Mononuclear cell (primary cell): ENCODE data around the gene MTRF1. TPM values are rescaled to one million over a fixed set of nuclear protein-coding genes. Genes with fewer than 3 reads are reported as not detected.
"Not testable (repeated sequence)": the region's sequence is repeated elsewhere in the genome, so short reads cannot be mapped to it uniquely, and the experiment has no call there.

Experiments
- H3K27me3 ChIP-seq: 2 replicates; pipeline ENCODE4 v1.6.0; 2011; ENCODE audit warnings: low read length, control low read depth; ENCODE audit not compliant: insufficient read depth
- H3K4me1 ChIP-seq: 2 replicates; pipeline ENCODE4 v1.5.1; 2011; ENCODE audit warnings: mild to moderate bottlenecking, low read length, control low read depth; ENCODE audit not compliant: insufficient read depth
- H3K4me3 ChIP-seq: 2 replicates; pipeline ENCODE4 v1.5.1; 2011; ENCODE audit warnings: mild to moderate bottlenecking, low read length, moderate library complexity
- H3K9me3 ChIP-seq: 2 replicates; pipeline ENCODE4 v1.5.1; 2011; ENCODE audit warnings: low read depth, mild to moderate bottlenecking, control low read depth, low read length
- total RNA-seq: library from RNA; depleted of rRNA; stranded (reverse); fragments of >200 nt; gene quantifications from one replicate; pipeline ENCODE4 v1.2.3, GENCODE V29; 2012

Gene MTRF1
- total RNA-seq, 1 donor = 33.4 TPM

GRCh38 chr13:41294914-41295313 lies 31.5 kb upstream of the MTRF1 start:
- no peaks in the 10 kb centered on the region for H3K9me3 ChIP-seq
- no peak overlapping the region for H3K4me3 ChIP-seq
- H3K27me3 ChIP-seq = no peaks in the 10 kb centered on the region
- H3K4me1 ChIP-seq = no peaks in the 10 kb centered on the region

DNA sequence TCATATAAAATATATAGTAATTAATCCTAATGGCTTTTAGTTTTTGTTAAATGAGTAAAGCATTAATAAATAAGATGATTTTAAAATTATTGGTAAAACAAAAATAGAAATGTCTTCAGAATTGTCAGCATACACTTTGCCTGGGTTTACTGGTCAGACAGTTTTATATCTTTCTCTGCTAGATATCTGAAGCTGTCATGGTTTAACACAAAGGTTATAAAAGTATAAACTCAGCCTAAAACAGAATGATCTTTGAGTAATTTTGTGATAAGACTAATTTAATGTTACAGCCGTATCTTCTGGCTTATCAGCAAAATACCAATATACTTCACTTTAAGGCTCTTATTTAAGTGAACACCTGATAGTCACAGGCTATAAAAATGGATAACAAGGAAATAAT lies 29.9 kb upstream of the MTRF1 start:
- no peak overlapping the region for H3K4me3 ChIP-seq
- H3K4me1 ChIP-seq = peaks cover 5% of the 10 kb centered on the region
- H3K9me3 ChIP-seq = no peaks in the 10 kb centered on the region
- no peaks in the 10 kb centered on the region for H3K27me3 ChIP-seq

GRCh38 chr13:41291246-41291645 lies 27.9 kb upstream of the MTRF1 start:
- Histone ChIP-seq H3K27me3 (no peaks in the 10 kb centered on the region), H3K9me3 (no peaks in the 10 kb centered on the region), H3K4me3 (no peak overlapping the region)

DNA sequence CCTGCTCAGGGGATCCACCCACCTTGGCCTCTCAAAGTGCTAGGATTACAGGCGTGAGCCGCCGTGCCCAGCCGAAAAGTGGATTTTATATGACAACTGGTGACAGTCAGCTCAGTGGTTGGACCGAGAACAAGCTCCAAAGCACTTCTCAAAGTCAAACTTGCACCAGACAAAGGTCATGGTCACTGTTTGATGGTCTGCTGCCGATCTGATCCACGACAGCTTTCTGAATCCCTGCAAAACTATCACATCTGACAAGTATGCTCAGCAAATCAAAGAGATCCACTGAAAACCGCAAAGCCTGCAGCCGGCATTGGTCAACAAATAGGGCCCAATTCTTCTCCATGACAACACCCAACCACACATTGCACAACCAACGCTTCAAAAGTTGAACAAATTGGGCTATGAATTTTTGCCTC lies 26.1 kb upstream of the MTRF1 start:
- no peak overlapping the region for H3K4me3 ChIP-seq
- no peaks in the 10 kb centered on the region for H3K9me3 ChIP-seq
- no peaks in the 10 kb centered on the region for H3K27me3 ChIP-seq
- H3K4me1 ChIP-seq = peaks cover 5% of the 10 kb centered on the region

More at GRCh38 chr13:41291246-41291645, 27.9 kb upstream of the MTRF1 start:
- H3K4me1 ChIP-seq = peaks cover 5% of the 10 kb centered on the region

GRCh38 chr13:41286370-41286769 lies 23.0 kb upstream of the MTRF1 start:
- Histone ChIP-seq H3K9me3 (no peaks in the 10 kb centered on the region), H3K4me1 (peaks cover 18% of the 10 kb centered on the region), H3K27me3 (no peaks in the 10 kb centered on the region), H3K4me3 (no peak overlapping the region)

DNA sequence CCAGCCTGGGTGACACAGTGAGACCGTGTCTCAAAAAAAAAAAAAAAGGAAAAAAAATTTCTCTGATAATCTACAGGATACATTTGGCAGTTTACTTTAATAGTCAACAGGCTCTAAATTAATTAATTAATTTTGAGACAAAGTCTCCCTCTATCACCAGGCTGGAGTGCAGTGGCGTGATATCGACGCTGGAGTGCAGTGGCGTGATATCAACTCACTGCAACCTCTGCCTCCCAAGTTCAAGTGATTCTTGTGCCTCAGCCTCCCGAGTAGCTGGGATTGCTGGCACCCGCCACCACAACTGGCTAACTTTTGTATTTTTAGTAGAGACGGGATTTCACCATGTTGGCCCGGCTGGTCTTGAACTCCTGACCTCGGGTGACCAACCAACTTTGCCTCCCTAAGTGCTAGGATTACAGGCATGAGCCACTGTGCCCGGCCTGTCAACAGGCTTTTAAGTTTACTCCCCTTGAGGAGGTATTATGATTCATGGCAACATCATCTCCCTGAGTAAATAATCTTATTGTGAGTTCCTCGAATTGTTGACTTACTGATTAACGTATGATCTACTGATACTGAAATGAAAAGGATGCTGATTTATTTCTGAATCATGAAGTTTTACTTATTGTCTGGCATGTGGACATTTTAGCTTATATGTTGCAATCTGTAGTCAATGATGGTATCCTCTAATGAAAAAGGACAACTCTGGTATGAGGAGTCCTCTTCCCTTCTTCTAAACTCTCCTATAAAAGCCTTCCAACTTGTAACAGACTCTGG lies 21.3 kb upstream of the MTRF1 start:
- Histone ChIP-seq H3K4me3 (no peak overlapping the region), H3K4me1 (peaks cover 17% of the 10 kb centered on the region), H3K27me3 (no peaks in the 10 kb centered on the region), H3K9me3 (no peaks in the 10 kb centered on the region)

GRCh38 chr13:41282129-41282571 lies 18.8 kb upstream of the MTRF1 start:
- no peaks in the 10 kb centered on the region for H3K9me3 ChIP-seq
- H3K4me3 ChIP-seq = no peak overlapping the region
- no peaks in the 10 kb centered on the region for H3K27me3 ChIP-seq
- H3K4me1 ChIP-seq = peaks cover 13% of the 10 kb centered on the region

- H3K4me1 ChIP-seq = peaks cover 13% of the 10 kb centered on the region
- not testable (repeated sequence) for H3K27me3 ChIP-seq, H3K9me3 ChIP-seq, H3K4me3 ChIP-seq
Measured at GRCh38 chr13:41279156-41279555, 15.8 kb upstream of the MTRF1 start.

GRCh38 chr13:41276824-41277223 lies 13.4 kb upstream of the MTRF1 start:
- Histone ChIP-seq H3K27me3 (no peaks in the 10 kb centered on the region), H3K9me3 (no peaks in the 10 kb centered on the region), H3K4me3 (no peak overlapping the region), H3K4me1 (peaks cover 2% of the 10 kb centered on the region)

DNA sequence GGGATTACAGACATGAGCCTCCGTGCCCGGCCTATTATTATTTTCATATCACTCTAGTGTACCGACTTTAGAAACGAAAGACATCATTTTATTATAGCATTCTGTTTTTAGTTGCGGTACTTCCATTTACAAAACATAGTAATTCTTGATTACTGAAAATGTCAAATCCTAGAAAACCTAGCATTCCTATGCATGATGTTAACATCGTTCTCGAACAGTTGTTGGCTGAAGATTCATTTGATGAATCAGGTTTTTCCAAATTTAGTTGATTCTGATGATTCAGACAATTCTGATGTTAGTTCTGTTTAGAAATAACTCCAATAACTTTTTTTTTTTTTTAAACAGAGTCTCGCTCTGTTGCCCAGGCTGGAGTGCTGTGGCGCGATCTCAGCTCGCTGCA lies 11.5 kb upstream of the MTRF1 start:
- Histone ChIP-seq H3K4me1 (peaks cover 3% of the 10 kb centered on the region), H3K9me3 (peaks cover 4% of the 10 kb centered on the region), H3K4me3 (no peak overlapping the region), H3K27me3 (no peaks in the 10 kb centered on the region)

GRCh38 chr13:41273831-41274441 lies 10.6 kb upstream of the MTRF1 start:
- Histone ChIP-seq H3K27me3 (no peaks in the 10 kb centered on the region), H3K4me1 (peaks cover 3% of the 10 kb centered on the region), H3K4me3 (no peak overlapping the region), H3K9me3 (peaks cover 9% of the 10 kb centered on the region)

DNA sequence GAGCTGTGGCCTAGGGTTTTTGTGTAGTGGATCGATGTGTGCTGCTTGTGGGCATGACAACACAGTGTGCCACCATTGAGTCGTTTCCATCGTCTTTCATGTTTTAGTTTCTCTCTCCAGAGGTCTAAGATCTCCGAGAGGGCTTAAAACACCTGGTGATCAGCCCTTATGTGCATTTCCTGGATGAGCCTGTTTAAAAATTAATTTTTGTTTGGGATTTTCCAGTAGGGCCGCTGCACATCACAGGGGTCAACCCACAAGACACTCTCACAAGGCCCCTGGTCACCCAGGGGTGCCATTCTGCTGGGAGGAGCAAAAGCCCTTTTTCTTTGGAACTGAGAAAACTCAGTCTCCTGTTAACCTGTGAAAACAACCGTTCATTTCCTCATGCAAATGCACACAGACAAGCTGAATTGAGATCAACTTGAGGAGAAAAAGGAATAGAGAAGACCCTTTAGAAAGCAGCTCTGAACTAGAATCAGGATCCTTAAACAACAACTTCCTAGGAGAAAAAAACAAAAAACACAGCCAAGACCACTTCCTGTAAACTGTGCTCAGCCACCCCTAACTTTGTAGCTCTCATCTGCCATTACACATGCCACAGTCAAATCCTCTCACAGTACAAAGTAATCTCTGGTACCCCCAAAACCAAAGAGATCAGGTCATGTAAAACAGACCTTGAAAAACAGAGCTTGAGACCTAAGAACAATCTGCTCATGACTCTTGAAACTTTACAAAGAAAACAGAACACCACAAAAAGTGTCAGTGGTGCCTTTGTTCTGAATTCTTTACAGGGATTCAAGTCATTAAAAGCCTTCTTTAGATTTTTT lies 8.3 kb upstream of the MTRF1 start:
- Histone ChIP-seq H3K4me3 (no peak overlapping the region), H3K27me3 (no peaks in the 10 kb centered on the region), H3K4me1 (peaks cover 3% of the 10 kb centered on the region), H3K9me3 (peaks cover 21% of the 10 kb centered on the region)

GRCh38 chr13:41268764-41269163 lies 5.4 kb upstream of the MTRF1 start:
- Histone ChIP-seq H3K4me1 (peaks cover 3% of the 10 kb centered on the region), H3K9me3 (peaks cover 21% of the 10 kb centered on the region), H3K4me3 (no peak overlapping the region), H3K27me3 (no peaks in the 10 kb centered on the region)

DNA sequence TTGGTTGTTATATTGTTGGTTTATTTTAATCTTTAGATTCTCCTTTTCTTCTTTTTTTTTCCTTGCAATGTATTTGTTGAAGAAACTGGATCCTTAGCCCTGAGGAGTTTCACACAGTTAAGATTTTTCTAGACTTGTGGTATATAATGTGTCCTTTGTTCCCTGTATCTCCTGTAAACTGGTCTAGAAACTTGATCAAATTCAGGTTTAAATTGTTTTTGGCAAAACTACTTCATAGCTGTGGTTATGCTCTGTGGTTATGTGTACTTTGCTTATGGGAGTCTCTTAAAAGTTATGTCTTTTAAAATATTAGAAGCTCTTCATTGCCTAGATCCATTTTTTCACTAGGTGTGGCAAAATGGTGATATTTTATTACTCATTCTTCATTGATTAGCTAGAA lies 3.7 kb upstream of the MTRF1 start:
- Histone ChIP-seq H3K4me1 (peaks cover 9% of the 10 kb centered on the region), H3K9me3 (peaks cover 21% of the 10 kb centered on the region), H3K4me3 (no peak overlapping the region), H3K27me3 (no peaks in the 10 kb centered on the region)

GRCh38 chr13:41259875-41260501 lies 3.4 kb downstream of the MTRF1 start:
- no peaks in the 10 kb centered on the region for H3K9me3 ChIP-seq
- H3K4me3 ChIP-seq = no peak overlapping the region

More at GRCh38 chr13:41259875-41260501, 3.4 kb downstream of the MTRF1 start:
- H3K27me3 ChIP-seq = no peaks in the 10 kb centered on the region
- H3K4me1 ChIP-seq = peaks cover 6% of the 10 kb centered on the region
